Endometrial microvascular endothelial cells (primary cell): ENCODE data around the gene MIF. TPM values are rescaled to one million over a fixed set of nuclear protein-coding genes. Genes with fewer than 3 reads are reported as not detected.
"Not testable (repeated sequence)": the region's sequence is repeated elsewhere in the genome, so short reads cannot be mapped to it uniquely, and the experiment has no call there.

ENCODE experiments used
- in situ Hi-C: cut with HindIII; loops from 2 replicates; pipeline ENCODE4 v1.10.0; 2017; ENCODE audit warnings: low sequenced_read_pairs, low pct_unique_long_range_greater_than_20kb; ENCODE audit errors: inconsistent ontology term
- total RNA-seq: library from RNA; depleted of rRNA; stranded (reverse); fragments of >200 nt; gene quantifications from one replicate; pipeline ENCODE4 v1.2.3, GENCODE V29; 2015; ENCODE audit errors: inconsistent ontology term

MIF gene
- total RNA-seq = 414 TPM

DNA sequence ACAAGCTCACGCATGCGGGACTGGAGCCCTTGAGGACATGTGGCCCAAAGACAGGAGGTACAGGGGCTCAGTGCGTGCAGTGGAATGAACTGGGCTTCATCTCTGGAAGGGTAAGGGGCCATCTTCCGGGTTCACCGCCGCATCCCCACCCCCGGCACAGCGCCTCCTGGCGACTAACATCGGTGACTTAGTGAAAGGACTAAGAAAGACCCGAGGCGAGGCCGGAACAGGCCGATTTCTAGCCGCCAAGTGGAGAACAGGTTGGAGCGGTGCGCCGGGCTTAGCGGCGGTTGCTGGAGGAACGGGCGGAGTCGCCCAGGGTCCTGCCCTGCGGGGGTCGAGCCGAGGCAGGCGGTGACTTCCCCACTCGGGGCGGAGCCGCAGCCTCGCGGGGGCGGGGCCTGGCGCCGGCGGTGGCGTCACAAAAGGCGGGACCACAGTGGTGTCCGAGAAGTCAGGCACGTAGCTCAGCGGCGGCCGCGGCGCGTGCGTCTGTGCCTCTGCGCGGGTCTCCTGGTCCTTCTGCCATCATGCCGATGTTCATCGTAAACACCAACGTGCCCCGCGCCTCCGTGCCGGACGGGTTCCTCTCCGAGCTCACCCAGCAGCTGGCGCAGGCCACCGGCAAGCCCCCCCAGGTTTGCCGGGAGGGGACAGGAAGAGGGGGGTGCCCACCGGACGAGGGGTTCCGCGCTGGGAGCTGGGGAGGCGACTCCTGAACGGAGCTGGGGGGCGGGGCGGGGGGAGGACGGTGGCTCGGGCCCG lies at the start of gene MIF:
MIF (plus strand) TSS at position 439 of the 765 bp plus-strand sequence; CDS start at position 531, 92 bp downstream.
- in situ Hi-C loops = no loop called here

GRCh38 chr22:23844739-23845202 lies 49.4 kb upstream of the MIF start:
- in situ Hi-C loops = no loop called here

DNA sequence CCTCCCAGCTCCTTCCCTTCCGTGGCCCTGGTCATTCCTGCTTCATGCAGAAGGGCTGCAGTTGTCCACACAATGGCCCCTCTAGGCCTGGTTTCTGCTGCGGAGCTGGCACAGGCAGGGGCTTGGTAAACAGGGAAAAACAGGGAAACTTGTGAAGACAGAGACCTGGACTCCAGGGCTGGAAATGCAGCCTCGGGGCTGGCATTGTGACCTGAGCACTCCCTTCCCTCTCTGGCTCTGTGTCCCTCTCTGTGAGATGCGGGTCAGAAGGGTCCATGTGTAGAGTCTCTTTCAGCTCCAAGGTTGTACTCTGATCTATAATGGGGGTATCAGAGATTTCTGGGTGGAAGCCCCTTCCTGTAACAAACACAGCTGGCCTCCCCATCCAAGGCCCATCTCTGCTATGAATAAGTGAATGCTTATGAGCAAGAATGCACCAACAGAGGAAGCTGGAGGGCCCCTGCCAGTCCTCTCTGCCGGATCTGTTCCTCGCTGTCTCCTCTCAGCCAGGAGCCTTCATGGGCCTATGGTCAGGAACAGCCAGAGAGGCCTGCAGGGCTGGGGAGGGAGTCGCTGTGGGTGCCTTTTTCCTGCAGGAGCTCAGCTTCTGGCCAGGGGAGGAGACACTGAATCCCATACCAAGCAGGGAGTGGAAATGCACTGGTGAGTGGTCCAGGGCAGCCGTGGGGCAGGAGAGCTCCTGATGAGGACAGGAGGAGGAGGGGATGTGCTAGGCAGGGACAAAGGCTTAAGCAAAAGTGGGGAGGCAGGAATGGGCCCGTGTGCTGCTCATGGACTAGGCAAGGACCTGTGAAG lies 48.7 kb upstream of the MIF start:
- in situ Hi-C loops = no loop called here

GRCh38 chr22:23846081-23846469 lies 48.1 kb upstream of the MIF start:
- in situ Hi-C loops = no loop called here

- in situ Hi-C loops = no loop called here
Observed at GRCh38 chr22:23847310-23847920, 46.8 kb upstream of the MIF start.

GRCh38 chr22:23847991-23848864 lies 46.0 kb upstream of the MIF start:
- in situ Hi-C loops = no loop called here

GRCh38 chr22:23849009-23850006 lies 44.9 kb upstream of the MIF start:
- in situ Hi-C loops = no loop called here

DNA sequence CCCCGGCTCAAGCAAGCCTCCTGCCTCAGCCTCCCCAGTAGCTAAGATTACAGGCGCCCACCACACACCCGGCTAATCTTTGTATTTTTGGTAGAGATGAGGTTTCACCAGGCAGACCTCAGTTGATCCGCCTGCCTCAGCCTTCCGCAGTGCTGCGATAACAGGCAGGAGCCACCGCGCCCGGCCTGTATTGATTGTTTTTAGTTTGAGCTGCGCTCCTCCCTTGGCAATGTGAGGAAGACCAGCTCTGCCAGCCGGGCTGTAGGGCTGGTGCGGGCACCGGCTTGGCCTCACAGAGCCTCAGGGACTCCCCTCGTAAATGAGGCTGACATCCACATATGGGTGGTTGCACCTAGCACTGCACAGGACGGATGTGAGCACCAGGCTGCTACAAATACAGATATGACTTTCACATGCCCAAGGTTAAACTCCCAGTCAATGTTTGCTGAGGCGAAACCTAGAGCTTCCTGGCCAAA lies 44.0 kb upstream of the MIF start:
- in situ Hi-C loops = no loop called here

DNA sequence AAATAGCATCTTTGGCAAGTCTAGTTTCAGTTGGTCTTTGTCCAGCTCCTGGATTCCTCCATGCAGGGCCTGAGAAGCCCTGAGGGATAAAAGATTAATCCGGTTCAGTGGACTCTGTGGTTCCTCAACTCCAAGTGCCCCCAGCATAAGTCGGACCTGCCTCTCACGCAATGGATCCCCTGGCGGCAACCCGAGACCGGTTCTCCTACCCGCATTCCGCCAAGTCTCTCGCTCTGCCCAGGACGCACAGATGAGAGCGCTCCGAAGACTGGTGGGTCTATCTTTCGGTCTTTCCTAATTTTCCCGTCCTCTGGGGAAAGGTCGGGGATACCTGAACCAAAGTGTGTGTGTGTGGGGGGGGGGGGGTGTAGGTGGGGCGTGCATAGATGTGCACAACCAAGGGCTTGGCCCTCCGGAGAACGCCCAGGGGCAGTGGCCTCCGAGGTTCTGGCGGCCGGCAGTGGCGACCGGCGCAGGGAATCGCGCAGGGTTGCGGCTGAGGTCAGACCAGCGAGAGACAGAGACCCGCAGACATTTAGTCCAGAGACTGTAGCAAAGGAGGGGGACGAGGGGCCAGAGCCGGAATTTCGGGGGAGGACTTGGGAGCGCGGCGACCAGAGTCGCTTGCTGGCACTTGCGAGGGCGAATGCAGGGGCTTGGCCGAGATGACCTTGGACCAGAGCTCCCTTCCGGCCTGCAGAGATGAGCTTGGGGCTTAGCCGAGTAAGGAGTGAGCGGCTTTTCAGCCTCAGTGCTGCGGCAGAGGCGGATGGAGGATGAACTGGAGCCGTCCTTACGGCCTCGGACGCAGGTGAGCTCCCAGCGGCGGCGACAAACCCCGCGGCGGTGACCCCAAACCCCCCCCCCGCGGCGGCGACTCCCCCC lies 37.2 kb upstream of the MIF start:
- in situ Hi-C loops = no loop called here

GRCh38 chr22:23857606-23858483 lies 36.3 kb upstream of the MIF start, which contains the start of gene SLC2A11:
Gene SLC2A11, plus strand, starts transcription at chr22:23857875. Its CDS starts 125 bp downstream, at chr22:23858000.
- in situ Hi-C loops = no loop called here

DNA sequence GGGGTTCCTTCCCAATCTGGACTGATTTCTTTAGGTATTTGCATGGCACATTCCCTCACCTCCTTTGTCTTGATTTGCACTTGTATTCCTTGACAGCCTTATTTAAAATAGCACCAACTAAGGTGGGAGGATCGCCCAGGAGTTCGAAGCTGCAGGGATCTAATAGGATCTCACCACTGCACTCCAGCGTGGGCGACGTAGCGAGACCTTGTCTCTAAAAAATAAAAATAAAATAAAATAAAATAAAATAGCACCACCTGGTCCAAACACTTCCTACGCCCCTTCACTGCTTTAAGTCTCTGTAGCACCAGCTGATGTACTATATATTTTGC lies 35.7 kb upstream of the MIF start:
- in situ Hi-C loops = no loop called here

DNA sequence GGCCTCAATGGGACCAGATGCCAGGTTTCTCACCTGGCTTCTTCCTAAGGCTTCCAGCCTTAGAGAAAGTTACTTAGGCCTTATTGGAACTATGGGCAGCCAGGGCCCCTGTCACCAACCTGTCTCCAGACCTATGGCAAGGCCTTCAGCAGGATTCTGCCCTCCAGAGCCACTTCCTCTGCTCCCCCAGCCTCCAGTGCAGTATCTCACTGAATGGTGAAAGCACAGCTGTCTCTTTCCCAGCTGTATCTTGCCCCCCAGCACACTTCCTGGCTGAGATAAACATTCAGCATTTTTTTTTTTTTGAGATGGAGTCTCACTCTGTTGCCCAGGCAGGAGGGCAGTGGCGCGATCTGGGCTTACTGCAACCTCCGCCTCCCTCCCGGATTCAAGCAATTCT lies 35.0 kb upstream of the MIF start:
- in situ Hi-C loops = no loop called here

GRCh38 chr22:23860187-23860586 lies 34.0 kb upstream of the MIF start:
- in situ Hi-C loops = not testable (repeated sequence)

DNA sequence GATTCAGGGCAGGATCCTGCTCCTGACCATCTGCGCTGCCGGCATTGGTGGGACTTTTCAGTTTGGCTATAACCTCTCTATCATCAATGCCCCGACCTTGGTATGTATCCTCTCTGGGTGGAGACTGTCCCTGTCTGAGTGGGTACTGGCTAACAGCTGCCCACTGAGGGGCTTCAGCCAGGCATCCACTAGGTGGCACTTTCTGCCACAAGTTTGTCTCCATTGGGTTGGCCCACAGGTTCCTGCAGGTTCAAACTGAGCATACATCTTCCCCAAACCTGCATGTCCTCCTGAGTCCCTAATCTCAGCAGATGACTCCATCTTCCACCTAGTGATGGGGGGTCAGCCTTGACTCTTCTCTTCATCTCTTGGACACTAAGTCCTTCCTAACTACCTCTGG lies 32.1 kb upstream of the MIF start:
- in situ Hi-C loops = no loop called here

DNA sequence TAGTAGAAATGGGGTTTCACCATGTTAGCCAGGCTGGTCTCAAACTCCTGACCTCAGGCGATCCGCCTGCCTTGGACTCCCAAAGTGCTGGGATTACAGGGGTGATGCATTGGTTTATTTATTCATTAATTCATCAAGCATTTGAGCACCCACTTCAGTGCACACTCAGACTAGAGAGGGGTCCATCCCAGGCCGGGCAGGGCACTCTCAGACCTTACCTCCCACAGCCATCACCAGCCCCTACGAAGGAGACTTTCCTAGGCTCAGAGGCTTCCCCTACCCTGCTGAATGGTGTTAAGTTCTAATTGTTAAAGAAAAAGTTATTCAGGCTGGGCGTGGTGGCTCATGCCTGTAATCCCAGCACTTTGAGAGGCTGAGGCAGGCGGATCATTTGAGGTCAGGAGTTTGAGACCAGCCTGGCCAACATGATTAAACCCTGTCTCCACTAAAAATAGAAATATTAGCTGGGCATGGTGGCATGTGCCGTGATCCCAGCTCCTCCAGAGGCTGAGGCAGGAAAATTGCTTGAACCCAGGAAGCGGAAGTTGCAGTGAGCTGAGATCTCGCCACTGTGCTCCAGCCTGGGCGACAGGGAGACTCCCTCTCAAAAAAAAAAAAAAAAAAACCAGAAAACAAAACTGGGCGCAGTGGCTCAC lies 29.6 kb upstream of the MIF start:
- in situ Hi-C loops = not testable (repeated sequence)
